ENCODE data around the gene RBM15.

- TF ChIP-seq CTCF (IDR thresholded peaks at IDR 0.05) (no peak), POLR2A (IDR thresholded peaks at IDR 0.05) (no peak)
Observed at GRCh38 chr1:110364221-110364620, 25.0 kb downstream of the RBM15 start.
